GM21515 (cell line): ENCODE measurements around the gene TP53RK.

ENCODE experiments used
- ATAC-seq: cut with Tn5 transposase; IDR thresholded peaks from one replicate; pipeline ENCODE4 v1.9.1; 2021; ENCODE audit not compliant: unreplicated experiment

TP53RK gene

DNA sequence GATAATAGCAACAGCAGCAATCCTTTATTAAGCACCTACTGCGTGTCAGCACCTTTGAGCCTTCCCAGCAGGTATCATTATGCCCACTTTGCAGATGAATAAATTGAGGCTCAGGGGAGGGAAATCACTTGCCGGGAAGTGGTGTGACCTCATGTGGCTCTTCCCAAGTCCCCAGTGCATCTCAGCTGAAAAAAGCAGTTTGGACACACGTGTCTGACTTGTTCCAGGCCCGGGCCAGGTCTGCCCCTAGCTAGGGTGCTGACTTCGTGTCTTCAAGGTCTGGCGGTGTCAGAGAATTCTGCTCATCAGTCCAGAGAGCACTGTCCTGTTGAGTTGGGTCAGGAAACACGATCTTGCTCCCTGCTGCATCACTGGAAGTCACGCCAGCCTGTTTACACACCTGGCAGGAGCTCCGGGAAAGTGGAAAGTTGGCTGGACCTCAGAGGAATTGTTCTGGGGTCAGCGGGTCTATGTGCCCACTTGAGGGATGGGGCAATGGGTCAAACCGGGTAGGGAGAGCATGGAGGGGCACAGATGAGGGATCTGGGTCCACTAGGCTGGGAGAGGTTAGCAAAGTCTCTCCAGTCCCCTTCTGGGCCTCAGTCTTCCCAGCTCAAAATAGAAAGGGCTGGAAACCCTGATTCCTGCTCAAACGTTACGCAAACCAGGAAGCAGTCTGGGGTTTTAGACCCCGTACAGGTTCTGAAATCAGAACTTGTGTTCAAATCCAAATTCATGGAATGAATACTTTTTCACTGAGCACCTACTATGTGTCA, 48.5 kb downstream of the TP53RK start:
- no peak for ATAC-seq

DNA sequence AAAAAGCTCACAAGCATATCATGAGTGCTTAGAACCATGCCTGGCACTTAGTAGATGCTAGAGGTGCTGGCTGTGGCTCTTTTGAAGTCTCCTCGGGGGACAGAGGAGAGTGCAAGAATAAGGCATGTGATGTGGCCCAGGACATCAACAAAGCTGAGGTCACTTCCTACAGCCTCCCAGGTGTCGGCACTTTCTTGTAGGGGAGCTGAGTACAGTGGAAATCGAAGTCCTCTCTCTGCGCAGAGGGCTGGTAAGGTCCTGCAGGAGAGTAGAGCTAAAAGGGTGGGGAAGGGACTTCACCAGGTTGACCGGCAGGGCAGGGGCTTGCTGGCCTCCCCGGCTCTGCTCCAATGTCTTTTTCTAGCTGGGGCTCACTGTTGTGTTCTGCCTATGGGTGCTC, 49.2 kb downstream of the TP53RK start:
- no peak for ATAC-seq

DNA sequence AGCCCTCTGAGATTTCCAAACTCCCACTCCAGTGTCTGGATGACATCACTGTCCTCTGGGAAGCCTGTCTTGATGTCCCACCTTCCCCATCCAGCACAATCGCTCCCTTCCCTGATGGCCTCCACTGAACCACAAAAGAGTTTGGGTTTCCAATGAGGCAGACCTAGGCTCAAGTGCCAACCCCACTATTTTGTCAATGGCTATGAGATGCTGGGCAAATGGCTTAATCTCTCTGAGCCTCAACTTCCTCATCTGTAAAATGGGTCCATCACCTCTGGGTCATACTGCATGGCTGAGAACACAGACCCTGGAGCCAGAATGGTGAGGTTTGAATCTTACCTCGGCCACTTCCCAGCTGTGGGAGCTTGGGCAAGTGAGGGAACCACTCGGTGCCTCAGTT, 49.7 kb downstream of the TP53RK start:
- ATAC-seq: no peak

DNA sequence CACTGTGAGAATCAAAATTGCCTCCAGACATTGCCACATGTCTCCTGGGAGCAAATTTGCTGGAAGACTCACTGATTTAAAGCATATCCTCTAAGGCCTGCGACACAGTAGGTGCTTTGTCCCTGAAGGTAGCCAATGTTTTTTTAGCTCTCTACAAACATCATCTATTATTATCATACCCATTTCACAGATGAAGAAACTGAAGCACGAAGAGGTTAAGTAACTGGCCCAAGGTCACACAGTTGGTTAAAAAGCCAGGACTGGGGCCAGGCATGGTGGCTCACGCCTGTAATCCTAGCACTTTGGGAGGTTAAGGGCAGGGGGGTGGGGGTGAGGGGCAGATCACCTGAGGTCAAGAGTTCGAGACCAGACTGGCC, 50.4 kb downstream of the TP53RK start:
- ATAC-seq: no peak

DNA sequence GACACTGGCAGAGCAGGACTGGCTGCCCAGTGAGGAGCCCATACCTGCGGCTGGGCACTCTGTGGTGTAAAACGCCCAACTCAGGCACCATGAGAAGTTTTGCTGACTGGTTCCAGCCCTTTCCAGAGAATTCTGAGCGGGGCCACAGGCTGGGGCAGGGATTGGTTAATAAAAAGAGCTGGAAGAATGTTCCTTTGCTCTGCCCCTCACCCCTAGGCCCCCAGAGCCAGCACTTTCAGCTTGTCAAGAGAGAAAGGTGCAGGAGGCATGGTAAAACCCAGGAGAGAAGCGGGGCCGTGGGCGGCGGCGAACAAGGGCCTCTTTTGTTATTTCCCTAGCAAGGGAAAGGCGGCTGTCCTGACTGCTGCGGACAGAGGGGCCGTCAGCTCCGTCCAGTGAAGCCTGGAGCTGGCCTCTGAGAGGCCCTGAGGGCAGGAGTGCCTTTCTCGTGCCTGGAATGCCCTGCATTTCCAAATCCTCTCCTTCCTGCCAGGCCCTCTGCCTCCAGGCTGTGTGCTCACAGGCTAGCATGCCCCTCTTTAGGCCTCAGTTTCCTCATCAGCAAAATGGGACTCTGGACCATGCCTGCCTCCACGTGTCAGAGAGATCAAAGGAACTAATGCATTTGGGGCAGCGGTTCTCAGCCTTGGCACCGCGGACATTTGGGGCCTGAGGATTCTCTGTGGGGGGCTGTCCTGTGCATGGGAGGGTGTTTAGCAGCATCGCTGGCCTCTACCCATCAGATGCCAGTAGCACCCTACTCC, 50.9 kb downstream of the TP53RK start:
- ATAC-seq: no peak

DNA sequence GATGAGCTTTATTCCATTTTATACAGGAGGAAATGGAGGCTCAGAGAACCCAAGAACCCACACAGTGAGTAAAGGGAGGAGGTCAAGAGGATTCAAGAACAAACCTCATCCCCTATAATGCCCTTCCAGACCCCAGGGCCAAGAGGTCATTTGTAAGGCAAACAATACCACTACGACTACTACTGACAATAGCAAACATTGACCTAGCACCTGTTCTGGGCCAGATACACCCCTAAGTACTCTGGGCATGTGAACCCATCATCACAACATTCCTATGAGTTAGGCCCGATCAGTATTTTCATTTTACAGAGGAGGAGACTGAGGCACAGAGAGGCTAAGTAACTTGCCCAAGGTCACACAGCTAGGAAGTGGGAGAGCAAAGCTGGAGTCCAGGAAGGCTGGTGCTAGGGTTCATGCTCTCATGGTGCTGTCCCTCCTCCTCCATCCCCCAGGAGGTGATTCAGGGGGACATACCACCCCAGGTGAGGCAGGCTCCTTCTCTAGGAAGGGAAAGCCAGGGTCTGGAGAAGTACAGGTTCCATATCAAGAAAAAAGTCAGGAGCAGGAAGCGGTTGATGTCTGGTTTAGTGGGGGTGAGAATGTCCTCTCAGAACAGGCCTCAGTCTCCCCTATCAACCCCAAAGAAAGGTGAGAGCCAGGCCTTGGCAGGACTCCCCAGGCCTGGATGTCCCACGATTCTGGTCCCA, 51.7 kb downstream of the TP53RK start:
- no peak for ATAC-seq

DNA sequence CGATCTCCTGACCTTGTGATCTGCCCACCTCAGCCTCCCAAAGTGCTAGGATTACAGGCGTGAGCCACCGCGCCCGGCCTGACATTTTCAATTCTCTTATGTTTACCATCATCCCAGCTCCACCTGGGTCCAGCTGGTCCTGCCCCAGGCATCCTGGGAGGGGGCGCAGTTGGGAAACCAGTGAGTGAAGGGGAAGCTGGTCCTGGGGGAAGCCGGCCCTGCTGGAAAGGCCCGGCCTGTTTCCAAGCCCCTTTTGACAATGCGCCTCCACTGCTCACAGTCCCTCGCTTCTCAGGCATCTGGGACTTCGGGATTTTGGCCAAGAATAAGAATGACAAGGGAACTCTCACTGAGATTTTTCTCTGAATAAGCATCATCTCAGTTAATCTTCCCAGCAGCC, 52.2 kb downstream of the TP53RK start:
- no peak for ATAC-seq

DNA sequence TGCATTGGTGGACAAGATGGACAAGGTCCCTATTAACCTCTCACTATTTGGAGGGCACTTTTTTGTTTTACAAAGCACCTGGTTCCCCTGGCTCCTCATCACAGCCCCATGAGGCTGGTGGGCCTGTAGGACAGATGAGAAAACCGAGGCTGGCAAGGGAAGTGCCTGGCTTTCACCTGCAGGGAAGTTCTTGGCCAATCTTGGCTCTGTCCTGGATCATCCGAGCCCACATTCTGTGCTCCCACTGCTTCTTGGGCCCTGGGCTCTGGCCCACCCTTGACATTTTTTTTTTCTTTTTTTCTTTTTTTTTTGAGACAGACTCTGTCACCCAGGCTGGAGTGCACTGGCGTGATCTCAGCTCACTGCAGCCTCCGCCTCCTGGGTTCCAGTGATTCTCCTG, 52.7 kb downstream of the TP53RK start:
- ATAC-seq: no peak

DNA sequence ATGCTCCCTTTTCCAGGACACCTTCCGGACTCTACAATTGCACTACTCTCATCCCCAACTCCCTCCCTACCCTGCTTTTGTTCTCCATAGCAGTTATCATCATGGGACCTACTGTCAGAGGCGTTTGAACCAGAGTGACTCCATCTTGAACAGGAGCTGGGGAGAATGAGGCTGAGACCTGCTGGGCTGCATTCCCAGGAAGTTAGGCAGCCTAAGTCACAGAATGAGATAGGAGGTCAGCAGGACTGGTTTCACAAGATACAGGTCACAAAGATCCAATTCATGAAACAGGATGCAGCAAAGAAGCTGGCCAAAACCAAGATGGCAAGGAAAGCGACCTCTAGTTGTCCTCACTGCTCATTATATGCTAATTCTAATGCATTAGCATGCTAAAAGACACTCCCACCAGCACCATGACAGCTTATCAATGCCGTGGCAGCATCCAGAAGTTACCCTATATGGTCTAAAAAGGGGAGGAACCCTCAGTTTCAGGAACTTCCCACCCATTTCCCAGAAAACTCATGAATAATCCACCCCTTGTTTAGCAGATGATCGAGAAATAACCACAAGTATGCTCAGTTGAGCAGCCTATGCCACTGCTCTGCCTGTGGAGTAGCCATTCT, 53.6 kb downstream of the TP53RK start:
- ATAC-seq: no peak

DNA sequence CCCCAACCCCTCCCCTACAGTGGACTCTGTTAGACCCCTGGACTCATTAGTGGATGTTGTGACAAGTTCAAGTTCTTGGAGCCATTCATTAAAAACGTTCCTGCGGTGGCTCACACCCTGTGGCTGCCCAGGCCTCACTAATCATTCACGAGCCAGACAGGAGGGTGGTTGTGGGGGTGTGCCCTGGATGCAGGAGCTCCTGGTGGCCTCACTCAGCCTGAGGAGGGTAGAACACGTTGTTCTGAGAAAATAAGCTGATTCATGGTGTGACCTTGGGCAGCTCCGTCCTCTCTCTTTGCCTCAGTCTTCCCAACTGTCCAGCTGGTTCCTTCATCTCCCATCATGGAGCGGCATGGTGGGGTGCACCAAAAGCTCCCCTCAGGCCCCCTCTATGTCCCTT, 54.7 kb downstream of the TP53RK start:
- no peak for ATAC-seq
